GM12864 (cell line): Measurements from ENCODE around the gene LYSMD1.
"Not testable (repeated sequence)": the region's sequence is repeated elsewhere in the genome, so short reads cannot be mapped to it uniquely, and the experiment has no call there.

Experiments used
- DNase-seq: peaks from one replicate; pipeline ENCODE4 v3.0.0-alpha.2; 2011; ENCODE audit warnings: low read depth
- H3K4me3 ChIP-seq: 2 replicates; pipeline ENCODE4 v1.5.1; 2011; ENCODE audit warnings: mild to moderate bottlenecking, low read depth, low read length, control low read depth
- TF ChIP-seq, protein P1 (sequence below): IDR thresholded peaks from 2 replicates; pipeline ENCODE4 v1.5.1; 2011; ENCODE audit warnings: low read depth, mild to moderate bottlenecking, moderate library complexity, low read length, control low read depth, inconsistent platforms; ENCODE audit errors: missing control alignments

LYSMD1 gene, protein sequence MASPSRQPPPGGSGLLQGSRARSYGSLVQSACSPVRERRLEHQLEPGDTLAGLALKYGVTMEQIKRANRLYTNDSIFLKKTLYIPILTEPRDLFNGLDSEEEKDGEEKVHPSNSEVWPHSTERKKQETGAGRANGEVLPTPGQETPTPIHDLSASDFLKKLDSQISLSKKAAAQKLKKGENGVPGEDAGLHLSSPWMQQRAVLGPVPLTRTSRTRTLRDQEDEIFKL

DNA sequence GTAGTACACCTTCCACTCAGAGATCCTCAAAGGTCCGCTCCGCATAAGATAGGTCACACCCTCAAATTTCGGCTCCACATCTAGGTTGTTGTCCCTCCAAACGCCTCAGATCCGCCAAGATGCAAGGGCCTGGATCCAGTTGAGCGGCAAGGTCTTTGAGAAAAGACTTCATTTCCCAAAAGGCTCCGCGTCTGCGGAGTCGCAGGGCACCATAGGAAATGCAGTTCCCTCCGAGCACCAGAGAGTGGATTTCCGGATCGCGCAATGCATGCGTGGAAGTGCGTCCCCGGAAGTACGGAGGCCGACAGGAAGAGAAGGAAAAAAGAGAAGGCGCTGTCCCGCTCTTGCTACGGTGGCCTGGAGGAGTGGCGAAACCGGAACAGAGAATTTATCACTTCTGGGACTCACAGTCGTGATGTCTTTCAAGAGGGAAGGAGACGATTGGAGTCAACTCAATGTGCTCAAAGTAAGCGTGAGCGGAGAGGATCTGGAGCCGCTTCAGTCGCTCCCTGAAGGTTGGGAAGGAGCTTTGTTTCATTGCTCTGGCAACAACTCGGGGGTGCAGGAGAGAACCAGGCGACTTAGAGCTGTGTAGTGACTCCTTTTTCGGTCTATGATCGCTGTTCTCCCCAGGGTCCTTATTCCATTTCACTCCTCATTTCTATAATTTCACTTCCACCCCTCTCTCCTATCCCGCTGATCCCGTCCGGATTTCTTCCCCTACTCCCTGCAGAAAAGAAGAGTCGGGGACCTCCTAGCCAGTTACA is at the start of gene LYSMD1, which contains the start of gene SCNM1:
Gene LYSMD1, minus strand, starts transcription at position 165 of the 767 bp plus-strand sequence. CDS start 644 bp downstream, outside the sequence.
Gene SCNM1, plus strand, starts transcription at position 407 of the 767 bp plus-strand sequence. Its CDS starts 9 bp downstream, at position 416.
- H3K4me3 ChIP-seq, result peak within 1 kb of the TSS; percentile 79
- DNase-seq, result peak; percentile 99
- TF ChIP-seq, protein P1, sequence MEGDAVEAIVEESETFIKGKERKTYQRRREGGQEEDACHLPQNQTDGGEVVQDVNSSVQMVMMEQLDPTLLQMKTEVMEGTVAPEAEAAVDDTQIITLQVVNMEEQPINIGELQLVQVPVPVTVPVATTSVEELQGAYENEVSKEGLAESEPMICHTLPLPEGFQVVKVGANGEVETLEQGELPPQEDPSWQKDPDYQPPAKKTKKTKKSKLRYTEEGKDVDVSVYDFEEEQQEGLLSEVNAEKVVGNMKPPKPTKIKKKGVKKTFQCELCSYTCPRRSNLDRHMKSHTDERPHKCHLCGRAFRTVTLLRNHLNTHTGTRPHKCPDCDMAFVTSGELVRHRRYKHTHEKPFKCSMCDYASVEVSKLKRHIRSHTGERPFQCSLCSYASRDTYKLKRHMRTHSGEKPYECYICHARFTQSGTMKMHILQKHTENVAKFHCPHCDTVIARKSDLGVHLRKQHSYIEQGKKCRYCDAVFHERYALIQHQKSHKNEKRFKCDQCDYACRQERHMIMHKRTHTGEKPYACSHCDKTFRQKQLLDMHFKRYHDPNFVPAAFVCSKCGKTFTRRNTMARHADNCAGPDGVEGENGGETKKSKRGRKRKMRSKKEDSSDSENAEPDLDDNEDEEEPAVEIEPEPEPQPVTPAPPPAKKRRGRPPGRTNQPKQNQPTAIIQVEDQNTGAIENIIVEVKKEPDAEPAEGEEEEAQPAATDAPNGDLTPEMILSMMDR, result no peak

DNA sequence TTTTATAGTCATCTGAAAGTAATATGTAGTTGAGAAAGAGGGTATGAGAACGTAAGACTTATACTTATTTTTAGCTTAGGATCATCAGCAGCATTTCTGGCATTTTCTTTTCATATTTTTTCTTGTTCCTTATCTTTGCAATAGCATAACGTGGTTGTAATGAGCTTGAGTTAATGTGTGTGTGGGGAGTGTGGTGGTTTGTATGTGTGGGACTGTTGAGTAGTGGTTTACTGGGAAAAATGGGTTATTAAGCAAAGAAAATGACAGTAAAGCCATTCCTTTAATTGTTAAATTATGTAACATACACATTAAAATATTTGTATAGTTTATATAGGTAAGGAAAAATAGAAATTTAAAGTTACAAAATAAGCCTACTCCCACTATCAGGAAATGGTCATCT is 47.9 kb upstream of the LYSMD1 start:
- TF ChIP-seq, protein P1, result no peak
- DNase-seq, result no peak
- H3K4me3 ChIP-seq, result no peak overlapping the region

DNA sequence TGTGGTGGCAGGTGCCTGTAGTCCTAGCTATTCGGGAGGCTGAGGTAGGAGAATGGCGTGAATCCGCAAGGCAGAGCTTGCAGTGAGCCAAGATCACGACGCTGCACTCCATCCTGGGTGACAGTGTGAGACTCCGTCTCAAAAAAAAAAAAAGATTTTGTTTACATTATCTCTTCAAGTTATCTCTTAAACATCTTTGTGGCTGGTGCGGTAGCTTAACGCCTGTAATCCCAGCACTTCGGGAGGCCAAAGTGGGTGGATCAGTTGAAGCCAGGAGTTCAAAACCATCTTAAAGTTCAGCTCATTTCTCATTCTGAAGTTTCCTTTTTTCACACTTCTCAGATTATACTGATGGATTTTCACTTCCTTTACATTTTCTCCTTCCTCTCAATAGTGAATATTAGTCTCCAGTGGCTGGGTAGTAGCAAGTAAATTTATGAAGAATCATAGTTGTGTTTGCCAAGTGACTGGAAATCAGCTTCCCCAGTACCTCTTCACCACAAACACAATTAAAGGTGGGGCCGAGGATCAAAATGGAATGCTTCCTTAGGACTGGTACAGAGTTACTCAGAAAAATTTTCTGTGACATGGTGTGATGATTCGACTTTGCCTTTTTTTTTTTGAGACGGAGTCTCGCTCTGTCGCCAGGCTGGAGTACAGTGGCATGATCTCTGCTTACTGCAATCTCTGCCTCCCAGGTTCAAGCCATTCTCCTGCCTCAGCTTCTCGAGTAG is 46.4 kb upstream of the LYSMD1 start:
- H3K4me3 ChIP-seq, result no peak overlapping the region

DNA sequence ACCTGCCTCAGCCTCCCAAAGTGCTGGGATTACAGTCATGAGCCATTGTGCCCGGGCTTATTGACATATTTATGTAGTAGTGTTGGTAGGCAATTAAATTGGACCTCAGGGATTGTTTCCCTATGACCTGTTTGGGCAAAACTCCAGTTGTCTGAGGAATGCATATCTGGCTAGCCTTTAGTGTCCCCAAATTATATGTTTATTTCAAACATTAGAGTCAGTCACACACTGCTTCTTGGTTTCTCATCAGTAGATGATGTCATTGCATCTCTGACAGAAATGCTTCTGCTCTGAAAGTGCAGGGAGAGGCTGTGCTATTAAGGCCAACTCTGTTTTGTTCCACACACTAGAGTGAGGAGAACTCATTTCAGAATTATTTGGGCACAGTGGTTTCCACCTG is 45.1 kb upstream of the LYSMD1 start:
- TF ChIP-seq, protein P1, result no peak

More for the DNA sequence above, 46.4 kb upstream of the LYSMD1 start:
- TF ChIP-seq, protein P1, result no peak
- no peak for DNase-seq

DNA sequence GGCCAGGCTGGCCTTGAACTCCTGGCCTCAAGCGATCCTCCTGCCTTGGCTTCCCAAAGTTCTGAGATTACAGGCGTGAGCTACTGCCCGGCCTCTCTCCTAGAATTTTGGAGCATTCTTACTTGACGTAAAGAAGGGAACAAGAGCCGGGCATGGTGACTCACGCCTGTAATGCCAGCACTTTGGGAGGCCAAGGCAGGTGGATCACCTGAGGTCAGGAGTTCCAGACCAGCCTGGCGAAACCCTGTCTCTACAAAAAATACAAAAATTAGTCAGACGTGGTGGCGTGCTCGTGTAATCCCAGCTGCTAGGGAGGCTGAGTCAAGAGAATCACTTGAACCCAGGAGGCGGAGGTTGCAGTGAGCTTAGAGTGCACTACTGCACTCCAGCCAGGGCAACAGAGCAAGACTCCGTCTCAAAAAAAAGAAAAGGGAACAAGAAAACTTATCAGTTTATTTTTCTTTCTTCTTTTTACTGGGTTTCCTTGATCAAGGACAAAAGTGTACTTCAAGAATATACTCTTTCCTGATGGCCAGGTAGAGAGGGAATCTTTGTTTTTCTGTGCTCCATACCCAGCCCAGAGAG is 39.8 kb upstream of the LYSMD1 start:
- not testable (repeated sequence) for H3K4me3 ChIP-seq, DNase-seq

More for the DNA sequence above, 45.1 kb upstream of the LYSMD1 start:
- H3K4me3 ChIP-seq, result no peak overlapping the region
- DNase-seq, result no peak

DNA sequence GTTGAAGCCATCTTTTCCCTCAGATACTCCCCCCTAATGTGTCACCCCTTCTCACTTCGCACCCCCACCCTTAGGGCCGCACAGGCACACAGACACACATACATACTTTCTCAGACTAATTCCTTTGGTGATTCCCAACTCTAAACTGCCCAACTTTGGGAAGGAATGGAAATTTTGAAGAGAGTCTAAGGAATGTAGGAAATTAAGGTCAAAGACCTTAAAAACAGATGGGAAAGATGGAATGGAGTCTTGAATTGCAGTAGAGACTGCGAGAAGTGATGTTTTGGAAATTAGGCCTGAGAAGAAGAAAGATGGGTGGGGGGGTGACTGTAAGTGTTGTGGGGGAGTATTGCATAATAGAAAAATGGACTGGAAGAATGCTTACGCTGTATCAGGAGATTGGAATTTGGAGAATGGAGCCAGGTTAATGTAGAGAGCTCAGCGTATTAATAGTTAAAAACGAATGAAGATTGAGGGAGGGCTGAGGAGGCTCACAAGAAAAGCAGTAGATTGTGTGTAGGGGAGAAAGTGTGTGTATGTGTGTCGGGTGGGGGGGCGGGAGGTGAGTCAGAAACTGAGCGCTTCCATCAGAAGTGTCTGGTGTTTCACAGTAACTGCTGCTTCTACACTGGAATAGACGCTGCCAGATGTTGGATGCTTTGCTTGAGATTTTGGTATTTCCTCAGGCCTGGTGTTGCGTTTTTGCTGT is 34.3 kb upstream of the LYSMD1 start:
- TF ChIP-seq, protein P1, result no peak
- H3K4me3 ChIP-seq, result peak overlapping the region; percentile 87
- DNase-seq, result no peak
